Body of pancreas (tissue), 4 donors: ENCODE data around the gene PRSS12.

Source experiments
- POLR2A ChIP-seq, 3 donors: fragments of 450-650 bp; IDR thresholded peaks; one replicate each; pipeline ENCODE4 v1.6.1; 2016; ENCODE audit warnings: antibody characterized with exemption in 3 of 3, mild to moderate bottlenecking in 2 of 3
- TF ChIP-seq, protein P1 (sequence below), 7 experiments: fragments of 450-650 bp in 4 of 7; fragments of 200-600 bp in 3 of 7; sonication (generic) in 3 of 7; IDR thresholded peaks; one replicate each; pipeline ENCODE4 v1.5.1; 2016 to 2019; ENCODE audit warnings: antibody characterized with exemption in 7 of 7

DNA sequence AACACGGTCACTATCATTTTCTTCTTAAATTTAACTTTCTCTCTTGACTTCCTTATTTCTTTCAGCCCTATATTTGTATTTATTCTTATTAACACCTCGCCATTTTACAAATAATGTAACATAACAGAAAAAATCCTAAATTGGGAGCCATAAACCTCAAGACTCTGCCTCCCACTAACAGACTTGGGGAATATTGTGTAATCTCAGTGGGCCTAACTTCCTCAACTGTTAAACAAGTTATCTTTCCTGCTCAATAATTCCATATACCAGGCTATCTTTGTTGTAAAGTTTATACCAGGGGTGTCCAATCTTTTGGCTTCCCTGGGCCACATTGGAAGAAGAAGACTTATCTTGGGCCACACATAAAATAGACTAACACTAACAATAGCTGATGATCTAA, 26.2 kb downstream of the PRSS12 start:
- TF ChIP-seq, protein P1, sequence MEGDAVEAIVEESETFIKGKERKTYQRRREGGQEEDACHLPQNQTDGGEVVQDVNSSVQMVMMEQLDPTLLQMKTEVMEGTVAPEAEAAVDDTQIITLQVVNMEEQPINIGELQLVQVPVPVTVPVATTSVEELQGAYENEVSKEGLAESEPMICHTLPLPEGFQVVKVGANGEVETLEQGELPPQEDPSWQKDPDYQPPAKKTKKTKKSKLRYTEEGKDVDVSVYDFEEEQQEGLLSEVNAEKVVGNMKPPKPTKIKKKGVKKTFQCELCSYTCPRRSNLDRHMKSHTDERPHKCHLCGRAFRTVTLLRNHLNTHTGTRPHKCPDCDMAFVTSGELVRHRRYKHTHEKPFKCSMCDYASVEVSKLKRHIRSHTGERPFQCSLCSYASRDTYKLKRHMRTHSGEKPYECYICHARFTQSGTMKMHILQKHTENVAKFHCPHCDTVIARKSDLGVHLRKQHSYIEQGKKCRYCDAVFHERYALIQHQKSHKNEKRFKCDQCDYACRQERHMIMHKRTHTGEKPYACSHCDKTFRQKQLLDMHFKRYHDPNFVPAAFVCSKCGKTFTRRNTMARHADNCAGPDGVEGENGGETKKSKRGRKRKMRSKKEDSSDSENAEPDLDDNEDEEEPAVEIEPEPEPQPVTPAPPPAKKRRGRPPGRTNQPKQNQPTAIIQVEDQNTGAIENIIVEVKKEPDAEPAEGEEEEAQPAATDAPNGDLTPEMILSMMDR (IDR thresholded peaks at IDR 0.05): no peak
- no peak for TF ChIP-seq POLR2A (IDR thresholded peaks at IDR 0.05)
